ENCODE results near the gene GPHA2.

Gene GPHA2

DNA sequence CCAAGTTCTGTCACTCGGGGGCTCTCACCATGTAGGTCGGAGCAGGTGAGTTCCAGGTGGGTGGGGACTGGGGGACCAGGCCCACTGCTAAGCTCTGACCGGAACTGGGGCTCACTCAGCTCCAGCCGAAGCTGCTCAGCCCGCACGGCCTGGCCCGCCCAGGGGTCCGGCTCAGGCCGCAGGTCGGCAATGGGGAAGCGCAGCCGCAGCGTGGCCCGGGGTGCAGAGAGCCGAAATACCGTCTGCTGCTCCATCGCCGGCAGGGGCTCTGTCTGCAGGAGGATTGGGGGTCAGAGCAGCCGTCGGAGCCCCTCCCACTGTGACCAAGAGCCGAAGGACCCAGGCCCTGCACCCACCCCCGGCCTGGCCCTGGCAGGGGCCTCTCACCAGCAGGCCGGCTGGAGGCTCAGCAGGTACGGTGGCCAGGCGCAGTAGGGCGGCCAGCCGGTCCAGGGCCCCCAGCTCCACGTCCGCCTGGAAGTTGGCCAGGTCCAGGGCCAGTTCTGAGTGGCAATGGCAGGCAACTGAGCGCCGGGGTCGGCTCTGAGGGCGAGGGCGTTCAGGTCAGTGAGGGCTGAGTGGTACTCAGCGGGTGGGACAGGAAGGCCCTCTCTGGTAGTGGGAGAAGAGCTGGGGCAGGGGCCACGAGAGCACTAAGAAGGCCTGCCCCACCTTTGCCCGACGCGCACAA is 25.9 kb downstream of the GPHA2 start:
- no peak for DNase-seq

DNA sequence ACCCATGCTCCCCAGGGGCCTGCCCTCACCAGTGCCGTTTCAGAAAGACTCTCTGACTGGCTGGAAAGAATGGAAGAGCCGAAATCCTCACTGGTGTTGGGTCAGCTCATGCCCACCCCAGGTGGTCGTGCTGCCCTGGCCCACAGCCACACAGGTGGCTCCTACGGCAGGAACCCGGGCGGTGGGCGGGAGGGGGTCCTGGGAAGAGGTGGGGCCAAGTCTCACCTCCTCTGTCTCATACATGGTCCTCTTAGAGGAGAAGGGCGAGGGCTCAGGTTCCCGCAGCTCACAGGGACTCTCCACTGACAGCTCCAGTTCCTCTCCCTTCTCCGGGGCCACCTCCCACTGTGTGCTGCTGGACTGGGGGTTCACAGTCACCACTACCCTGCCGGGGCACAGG is 26.9 kb downstream of the GPHA2 start:
- no peak for DNase-seq

DNA sequence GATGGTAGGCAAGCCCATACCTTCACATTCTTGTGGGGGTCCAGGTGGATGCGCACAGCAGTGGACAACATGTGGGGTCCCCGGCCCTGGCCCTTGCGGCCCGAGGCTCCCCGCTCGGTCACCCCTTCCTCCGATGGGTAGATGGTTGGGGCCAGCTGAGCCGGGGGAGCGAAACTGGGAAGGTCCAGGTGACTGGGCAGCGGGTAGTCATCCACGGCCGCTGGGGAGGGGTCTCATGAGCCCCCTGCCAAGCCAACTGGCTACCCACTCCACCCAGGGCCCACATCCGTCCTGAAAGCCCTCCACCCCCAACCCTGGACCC is 29.4 kb downstream of the GPHA2 start:
- DNase-seq: no peak

DNA sequence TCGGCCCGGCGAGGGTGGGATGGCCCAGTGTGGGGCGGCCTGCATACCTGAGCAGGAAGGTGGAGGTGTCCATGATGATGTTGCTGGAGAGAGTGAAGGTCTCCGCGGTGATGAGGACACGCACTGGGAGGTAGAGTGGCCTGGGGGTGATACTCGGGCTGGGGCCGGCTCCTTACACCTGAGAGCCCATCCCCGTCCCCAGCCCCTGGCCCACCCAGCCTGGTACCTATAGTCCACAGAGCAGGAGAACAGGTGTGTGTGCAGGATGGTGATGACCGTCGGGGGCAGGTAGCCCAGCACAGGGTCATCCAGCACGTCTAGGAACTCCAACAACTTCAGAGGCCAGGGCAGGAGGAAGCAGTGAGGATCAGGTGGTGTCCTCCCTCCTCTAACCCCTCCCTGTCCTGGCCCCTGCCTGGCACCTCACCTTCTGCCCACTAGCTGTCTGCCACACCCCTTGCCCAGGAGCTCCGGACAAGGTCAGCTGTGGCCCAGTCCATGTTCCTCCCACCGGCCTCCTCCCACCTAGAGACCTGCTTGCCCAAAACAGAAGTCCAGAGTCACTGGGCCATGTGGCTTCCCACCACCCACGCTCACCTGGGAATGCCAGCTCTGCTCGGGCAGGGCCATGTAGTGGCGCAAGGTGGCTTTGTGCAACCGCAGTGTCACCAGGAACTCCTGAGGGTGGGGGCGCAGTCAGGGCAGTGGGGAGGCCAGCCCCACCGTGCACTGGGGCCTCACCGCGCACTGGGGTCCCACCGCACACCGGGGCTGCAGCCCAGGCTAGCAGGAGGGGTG is 30.0 kb downstream of the GPHA2 start:
- no peak for DNase-seq

DNA sequence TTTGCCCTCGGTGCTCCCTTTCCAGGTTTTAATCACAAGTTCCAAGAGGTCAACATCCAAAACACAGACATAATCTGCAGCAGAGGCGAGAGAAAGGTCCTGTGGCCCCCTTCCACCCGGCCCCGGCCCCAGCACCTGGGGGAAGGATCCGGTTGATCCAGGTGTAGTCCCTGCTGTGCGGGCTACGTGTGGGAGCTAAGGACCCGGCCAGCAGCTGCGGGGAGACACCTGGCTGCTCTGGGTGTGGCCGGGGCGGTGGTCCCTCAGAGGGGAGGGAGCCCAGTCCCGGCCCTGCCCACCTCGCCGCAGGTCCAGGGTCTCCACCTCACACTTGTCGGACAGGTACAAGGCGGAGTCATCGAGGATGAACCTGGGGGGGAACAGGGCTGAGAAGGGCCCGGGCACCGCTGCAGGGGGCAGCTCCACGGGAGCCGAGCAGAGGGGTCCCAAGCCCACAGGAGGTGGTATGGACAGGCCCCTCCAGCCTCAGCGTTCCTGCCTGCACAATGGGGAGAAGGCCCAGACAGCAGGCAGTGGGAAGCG is 32.3 kb downstream of the GPHA2 start:
- no peak for DNase-seq

DNA sequence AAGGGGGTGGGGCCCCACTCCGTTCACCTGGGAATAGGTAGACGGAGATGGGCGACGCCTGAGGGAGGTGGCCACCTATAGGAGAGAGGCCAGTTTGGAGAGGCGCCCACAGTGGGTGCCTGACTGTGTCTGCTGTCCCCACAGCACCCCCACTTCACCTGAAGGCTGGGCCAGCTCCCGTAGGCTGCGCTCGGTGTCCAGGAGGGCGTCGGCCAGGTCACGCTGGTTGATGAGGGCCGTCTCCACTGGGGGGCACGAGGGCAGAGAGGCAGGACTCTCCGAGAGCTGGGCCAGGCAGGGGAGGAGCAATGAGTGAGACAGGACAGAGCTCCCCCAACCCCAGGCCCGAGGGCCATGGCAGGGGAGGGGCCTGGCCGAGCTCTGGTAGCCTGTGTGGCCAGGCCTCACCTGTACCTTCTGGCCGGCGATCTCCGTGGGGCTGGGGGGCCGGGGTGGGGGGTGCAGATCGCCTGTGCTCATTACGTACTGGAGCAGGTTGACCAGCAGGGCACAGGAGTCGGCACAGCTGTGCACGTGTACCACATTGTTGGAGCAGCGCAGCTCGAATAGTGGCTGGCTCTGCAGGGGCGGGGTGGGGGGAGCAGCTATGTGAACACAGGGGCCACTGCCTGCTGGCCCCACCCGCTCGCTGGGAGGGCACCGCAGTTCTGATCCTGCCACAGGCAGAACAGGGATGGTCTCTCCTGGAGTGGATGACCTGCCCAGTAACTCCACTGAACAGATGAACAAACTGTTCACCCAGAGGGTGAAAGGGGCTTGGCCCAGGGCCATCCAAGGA is 33.4 kb downstream of the GPHA2 start:
- no peak for DNase-seq

DNA sequence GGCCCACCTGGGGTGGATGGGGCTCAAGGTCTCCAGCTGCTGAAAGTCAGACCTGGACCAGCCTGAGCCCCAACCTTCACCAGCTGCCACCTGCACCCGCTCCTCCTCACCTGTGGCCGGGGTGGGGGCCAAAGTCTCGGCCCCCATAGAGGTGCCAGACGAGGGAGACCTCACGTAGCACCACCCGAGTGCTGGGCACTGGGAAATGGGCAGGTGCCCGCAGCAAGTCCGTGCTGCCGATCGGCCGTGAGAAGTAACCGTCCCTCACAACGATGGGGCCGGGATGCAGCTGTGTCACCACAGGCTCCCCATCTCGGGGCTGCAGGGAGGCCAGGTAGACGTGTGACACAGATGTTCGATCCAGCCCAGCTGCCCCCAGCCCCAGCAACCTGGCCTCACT is 34.9 kb downstream of the GPHA2 start:
- no peak for DNase-seq

DNA sequence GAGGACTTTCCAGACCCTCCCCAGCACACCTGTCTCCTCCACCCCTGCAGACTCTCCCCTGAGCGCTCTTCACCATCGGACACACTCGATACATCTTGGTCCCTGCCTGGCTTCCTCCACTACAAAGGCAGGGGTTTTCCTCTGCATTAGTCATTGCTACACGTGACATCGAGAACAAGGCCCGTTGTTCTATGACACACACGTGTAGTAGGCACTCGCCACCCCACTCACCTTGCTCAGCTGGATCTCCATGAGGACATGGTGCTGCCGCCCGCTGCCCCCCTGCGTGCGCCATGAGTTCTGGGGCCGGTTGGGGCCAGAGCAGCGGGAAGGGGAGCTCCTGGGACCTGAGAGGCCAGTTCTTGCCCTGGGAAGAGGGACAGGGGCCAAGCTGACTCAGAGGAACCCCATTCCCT is 35.4 kb downstream of the GPHA2 start:
- DNase-seq: no peak

DNA sequence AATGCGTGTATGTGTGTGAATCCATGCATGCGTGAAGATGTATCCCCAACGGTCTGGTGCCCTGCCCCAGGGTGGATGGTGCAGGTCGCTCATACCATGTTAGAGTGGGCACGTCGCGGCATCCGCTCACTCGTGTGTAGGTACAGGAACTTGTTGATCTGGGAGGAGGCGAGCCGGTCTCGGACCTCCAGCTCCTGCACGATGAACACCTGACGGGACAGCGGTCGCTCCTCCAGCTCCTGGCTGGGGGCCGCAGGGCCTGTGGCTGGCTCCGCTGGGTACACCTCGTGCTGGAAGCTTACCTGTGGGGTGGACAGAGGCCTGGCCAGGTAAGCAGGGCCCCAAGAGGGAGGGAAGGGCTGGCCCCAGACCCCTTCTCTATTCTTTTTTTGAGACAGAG is 37.2 kb downstream of the GPHA2 start:
- no peak for DNase-seq

DNA sequence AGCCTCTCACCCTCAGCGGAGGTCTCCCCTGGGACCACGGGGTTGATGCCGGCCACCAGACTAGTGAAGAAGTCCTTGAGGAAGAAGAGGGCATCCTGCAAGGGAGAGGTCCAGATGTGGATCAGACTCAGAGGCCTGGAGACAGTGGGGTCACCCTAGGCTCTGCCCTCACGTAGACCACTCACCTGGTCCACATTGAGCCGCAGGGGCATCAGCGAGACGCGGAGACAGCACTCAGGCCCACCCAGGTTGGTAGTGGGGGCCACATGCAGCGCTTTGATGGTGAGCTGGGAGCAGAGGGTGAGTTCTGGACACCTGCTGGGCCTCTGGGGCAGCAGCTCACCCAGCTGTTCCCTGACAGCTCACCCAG is 37.6 kb downstream of the GPHA2 start:
- DNase-seq: no peak

DNA sequence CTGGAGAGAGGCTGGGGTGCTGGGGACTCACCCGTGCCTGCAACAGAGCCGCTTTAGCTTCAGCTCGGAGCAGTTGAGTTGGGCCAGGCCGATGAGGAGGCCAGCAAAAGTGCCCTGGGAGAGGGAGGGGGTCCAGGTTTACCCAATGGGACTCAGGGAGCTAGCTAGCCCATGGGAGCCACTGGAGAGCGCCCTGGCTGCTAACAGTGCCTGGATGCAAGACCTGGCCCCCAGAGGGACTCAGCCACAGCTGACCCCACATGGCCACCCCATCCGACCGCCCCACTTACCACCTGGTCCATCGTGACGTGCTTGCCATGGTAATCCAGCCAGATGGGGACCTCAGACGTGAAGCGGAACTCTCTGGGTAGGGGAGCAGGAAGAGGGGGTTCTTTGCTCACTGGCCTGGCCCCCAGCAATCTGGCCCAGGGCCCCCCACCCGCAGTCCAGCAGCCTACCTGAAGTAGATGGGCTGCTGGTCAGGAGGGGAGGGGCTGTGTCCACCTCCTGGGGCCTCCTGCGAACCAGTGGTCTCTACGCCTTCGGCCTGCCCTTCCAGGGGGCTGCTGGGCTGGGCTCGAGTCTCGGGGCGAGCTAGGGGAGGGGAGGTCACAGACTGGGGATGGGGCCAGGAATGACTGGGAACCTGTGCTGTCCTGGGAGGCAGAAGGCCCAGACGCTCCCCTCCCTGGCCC is 38.2 kb downstream of the GPHA2 start:
- DNase-seq: no peak

DNA sequence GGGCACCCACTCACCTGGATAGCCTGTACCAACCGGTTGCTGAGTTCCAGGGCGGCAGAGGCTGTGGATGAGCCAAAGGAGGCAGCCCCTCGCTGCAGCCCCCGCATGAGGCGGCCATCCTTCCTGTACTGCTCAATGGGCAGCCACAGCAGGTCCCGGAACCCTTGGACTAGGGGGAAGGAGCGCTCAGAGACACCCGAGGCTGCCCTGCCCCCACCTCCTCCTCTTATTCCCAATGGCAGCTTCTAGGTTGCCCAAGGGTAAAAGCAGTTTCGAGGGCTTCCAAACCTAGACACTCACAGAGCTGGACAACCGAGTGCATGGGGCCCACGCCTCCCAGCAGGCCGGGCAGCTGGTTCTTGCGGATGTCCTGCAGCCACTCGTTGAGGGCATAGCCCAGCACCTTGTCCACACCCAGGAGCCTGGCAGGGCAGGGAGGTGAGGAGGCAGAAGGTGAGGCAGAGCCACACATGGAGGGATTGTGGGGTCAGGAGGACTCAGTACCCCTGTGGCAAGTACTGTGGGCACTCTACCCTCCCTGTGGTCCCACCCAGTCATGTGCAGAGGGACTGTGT is 39.2 kb downstream of the GPHA2 start:
- no peak for DNase-seq

DNA sequence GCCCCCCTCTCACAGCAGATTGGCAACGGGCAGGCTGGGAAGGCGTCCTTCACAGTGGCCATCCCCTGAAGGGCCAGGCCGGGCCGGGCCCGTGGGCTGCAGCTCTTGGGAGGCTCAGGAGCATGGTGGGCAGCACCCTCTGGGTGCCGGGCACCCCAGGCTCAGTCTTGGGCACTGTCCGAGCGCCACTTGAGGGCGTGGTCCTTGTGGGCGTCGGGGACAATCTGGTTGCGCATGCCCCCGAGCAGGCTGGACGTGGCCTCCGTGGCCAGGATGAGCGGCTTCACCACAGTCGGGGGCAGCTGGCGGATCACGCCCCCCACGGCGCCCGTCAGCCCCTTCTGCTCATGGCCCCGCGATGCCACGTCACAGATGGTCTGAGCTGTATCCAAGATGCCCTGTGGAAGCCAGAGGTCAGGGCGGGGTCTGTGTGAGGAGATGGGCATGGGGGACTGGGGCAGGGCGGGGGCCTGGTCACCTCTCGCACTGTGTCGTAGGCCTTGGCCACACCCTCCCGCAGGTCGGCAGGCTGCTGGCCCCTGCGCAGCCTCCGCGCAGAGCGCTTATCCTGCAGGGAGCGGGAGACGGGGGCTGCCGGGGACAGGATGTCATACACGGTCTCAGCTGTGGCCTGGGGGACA is 40.8 kb downstream of the GPHA2 start:
- DNase-seq: no peak

DNA sequence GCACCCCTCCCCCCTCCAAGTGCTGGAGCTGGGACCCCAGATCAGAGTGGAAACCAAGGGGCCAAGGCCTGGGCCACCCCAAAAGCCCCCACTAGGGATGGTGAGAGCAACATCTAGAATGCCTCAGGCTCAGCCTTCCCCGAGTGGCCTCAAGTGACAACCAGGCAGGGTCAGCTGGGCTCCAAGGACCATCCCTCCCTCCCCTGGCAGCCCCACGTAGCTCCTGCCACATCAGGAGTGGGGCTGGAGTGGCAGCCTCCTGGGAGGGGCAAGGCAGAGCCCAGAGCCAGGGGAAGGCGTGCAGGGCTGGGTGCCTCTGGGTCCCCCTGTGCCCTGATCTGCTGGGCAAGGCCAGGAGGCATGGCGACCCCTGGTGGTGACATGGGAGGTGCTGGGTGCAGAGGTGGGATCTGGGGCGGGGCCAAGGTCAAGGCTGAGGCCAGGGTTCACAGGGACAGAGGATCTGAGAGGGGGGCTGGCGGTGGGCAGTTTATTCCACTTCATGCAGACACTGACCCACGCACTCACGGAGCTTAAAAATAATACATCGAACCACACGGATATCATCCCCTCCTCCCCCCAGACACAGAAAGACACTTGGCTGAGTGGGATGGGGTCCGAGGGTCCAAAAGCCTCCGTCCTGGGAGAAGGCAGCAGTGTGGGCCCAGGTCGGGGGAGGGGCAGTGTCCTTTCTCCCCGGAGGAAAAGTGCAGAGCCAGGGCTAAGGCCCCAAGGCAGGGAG is 41.5 kb downstream of the GPHA2 start:
- peak; percentile 41 for DNase-seq

DNA sequence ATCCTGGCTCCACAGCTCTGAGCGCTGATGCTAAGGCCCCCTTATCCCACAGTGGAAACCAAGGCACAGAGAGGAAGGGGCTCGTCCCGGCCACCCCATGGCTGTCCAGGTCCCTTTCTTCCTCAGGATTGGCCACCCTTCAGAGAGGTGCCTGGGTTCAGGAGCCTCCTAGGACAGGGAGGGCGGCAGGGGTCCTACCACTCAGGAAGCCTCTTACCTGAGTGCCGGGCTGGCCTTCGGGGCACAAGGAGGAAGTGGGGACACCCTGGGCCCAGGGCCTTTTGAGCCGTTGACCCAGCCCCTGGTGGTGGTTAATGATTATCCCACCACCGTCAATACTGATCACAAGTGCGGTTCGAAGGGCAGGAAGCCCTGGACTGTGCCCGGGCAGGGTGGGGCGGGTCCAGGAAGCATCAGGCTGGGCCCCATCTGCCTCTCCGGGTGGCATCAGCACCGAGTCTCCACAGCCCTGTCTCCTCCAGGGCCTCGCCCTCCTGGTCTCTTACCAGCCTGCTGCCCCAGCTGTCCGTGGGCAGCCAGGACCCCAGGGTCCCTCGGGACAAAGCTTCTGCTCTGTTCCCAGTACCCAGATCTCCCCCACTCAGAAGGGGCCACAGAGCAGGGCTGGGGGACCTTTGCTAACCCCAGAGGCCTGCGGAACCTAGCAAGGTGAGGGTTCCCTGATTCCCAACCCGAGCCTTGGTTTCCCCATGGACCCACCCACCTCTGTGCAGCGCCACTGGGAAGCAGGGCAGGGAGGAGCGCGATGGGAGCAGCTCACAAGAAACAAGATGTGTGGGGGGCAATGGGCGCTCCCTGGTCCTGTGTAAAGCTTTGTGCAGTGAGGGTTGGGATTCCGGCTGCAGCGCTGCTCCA is 42.3 kb downstream of the GPHA2 start:
- DNase-seq: no peak

DNA sequence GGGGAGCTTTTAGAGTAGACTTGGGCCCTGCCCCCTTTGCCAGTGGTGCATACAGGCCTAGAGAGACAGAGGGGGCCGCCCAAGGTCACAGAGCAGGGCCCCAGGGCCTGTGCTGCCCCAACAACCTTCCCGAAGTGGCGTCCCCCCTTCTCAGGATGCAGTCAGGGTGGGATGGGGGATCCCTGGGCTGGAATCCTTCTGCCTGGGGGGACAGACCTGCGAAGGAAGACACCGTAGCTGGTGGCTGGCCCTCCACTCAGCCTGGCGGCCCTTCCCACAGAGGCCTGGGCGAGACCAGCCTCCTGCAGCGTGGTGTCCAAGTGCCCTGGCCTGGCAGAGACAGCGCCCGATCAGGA is 42.9 kb downstream of the GPHA2 start:
- no peak for DNase-seq

DNA sequence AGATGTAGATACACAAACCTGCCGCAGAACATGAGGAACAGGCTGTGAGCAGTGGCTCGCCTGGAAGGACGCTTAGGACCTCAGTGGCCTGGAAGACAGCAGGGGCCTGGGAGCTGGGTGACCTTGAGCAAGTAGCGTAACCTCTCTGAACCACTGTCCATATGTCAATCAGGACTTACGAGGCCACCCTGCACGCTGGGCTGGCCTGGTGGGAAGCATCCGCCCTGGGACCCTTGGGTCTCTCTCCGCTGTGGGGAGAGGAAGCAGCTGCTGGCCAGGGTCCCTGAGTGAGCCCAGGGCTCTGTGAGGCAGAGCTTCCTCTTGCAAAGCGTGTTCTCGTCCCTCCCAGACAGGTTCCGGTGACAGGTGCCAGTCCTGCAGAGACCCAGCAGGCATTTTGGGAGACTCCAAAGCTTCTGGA is 43.3 kb downstream of the GPHA2 start:
- no peak for DNase-seq

DNA sequence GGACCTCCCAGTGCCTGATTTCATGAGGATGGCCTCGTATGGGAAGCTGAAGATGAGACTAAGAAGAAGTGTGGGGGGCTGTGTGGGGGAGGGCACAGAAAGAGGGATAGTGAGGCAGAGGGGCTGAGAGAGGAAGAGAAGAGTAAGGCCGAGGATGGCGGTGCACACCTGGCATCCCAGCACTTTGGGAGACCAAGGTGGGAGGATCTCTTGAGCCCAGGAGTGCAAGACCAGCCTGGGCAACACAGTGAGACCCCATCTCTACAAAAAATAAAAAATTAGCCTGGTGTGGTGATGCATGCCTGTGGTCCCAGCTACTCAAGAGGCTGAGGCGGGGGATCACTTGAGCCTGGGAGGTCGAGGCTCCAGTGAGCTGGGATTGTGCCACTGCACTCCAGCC is 43.8 kb downstream of the GPHA2 start:
- no peak for DNase-seq

DNA sequence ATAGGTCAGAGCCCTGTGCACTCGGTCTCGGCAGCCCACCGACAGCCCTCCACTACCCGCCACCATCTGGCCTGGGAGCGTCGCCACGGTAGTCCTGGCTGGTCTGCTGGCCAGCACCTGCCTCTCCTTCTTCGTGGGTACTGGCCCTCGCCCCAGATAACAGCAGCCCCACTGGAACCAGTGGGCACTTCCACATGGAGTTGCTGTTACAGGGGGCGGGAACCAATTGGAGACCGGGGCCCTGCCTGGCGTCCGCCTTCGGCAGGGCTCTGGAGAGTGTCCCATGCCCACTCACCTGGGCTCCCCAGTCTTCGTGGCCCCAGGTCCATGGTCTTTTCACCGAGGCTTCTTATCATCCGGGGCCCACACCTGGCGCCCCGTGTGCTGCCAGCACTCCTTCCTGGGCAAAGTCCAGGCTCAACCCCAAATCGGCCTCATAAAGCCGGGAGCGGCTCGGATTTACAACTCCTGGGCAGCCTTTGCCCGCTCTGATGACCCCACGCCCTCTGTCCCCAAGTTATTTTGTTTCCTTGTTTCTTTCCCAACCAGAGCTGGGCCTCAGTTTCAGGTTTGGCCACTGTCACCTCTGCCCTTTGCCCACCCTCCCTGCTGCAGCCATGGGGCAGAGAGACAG is 44.4 kb downstream of the GPHA2 start:
- no peak for DNase-seq

DNA sequence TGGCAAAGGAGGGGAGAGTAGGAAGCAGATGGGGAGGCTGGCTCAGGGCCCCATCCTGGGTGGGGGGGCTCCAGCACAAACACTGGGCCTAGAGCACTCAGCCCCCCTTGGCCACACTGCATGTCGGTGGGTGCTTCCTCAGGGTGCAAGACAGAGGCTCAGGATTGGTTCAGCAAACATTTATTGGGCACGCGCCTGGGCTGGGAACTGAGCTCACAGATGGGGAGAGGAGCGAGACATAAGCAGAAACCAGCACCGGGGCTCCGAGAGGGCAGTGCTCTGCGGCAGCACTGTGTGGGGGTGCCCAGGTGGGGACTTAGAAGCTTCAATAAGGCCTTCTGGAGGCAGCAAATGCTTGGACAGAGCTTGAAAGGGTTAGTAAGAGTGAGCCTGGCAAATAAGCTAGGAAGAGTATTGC is 45.2 kb downstream of the GPHA2 start:
- peak; percentile 16 for DNase-seq
